OCI-LY3 (cell line): ENCODE results near the gene MAP2K3.

ENCODE experiments used
- EZH2phosphoT487 ChIP-seq: fragments of 200-600 bp; shearing (Covaris generic); IDR thresholded peaks from 2 replicates; pipeline ENCODE4 v1.6.1; 2018; ENCODE audit warnings: antibody characterized with exemption, mixed run types, low read depth
- TF ChIP-seq, protein P1 (sequence below): fragments of 200-600, 300-600 bp; sonication (generic); IDR thresholded peaks from 2 replicates; pipeline ENCODE4 v1.5.1; 2014; ENCODE audit warnings: antibody characterized with exemption, low read length, low read depth

DNA sequence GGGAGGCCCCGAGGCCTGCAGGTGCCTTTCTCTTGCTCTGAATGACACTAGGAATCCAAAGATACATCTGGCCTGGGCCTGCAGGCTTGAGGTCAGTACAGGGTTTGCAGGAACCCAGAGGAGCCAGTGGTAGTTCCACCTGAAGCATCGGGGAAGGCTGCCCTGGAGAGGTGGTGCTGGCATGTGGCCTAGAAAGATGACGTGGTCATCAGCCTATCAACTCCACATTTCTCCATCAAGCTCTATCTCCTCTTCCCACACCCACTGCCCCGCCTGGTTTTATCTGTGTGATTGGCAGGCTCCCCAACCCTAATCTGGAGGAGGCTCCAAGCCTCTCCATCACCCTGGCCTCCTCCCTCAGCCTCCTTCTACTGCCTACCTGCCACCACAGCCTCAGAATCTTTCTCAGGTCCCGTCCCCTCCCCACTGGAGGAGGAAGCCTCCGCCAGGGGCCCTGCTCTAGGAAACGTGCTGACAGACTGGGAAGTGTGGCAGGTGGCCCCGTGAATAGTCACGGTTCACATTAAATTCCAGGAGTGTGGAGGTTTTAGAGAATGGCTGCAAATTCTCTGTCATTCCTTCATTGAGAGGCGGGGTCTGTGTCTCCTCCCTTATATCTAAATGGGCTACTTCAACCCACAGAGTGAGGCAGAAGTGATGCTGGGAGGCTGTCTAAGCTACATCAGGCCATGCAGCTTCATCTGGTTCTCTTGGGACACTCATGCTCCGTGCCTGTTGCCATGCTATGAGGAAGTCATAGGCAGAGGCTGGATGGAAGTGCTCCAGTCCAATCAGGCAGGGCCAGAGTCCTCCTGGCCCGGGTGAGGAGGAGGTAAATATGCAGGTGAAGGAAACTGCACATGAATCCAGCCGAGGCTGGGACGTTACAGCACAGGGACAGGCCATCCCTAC, 11.4 kb upstream of the MAP2K3 start:
- TF ChIP-seq, protein P1, sequence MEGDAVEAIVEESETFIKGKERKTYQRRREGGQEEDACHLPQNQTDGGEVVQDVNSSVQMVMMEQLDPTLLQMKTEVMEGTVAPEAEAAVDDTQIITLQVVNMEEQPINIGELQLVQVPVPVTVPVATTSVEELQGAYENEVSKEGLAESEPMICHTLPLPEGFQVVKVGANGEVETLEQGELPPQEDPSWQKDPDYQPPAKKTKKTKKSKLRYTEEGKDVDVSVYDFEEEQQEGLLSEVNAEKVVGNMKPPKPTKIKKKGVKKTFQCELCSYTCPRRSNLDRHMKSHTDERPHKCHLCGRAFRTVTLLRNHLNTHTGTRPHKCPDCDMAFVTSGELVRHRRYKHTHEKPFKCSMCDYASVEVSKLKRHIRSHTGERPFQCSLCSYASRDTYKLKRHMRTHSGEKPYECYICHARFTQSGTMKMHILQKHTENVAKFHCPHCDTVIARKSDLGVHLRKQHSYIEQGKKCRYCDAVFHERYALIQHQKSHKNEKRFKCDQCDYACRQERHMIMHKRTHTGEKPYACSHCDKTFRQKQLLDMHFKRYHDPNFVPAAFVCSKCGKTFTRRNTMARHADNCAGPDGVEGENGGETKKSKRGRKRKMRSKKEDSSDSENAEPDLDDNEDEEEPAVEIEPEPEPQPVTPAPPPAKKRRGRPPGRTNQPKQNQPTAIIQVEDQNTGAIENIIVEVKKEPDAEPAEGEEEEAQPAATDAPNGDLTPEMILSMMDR, result no peak
- TF ChIP-seq EZH2phosphoT487, result no peak
